K562 (cell line): ENCODE data around the gene CD37. TPM values are rescaled to one million over a fixed set of nuclear protein-coding genes. Genes with fewer than 3 reads are reported as not detected.

Source experiments
- ATAC-seq: fragments of 200-7000 bp; cut with Tn5 transposase; 3 replicates; pipeline ENCODE4 v1.9.1; 2020; ENCODE audit warnings: moderate library complexity
- BruUV-seq: library from RNA; stranded (reverse); fragments of 400-500 nt; replicated peaks from 2 replicates; lab custom pipeline; 2021; lab: Mats Ljungman, UMichigan
- CTCF ChIA-PET: fragments of 300-600 bp; formaldehyde crosslinking; extraction: SDS; loops from one replicate; lab custom pipeline; 2021; ENCODE audit warnings: low intra/inter-chr PET ratio; lab: Yijun Ruan, JAX
- POLR2A ChIA-PET: fragments of 300-600, 350-650 bp; sonication (Branson Sonifier 250); formaldehyde crosslinking; extraction: SDS; loops from one replicate; lab custom pipeline; 2021; ENCODE audit warnings: antibody characterized with exemption, inconsistent platforms; lab: Yijun Ruan, JAX
- DNase-seq, 4 experiments: peaks; one replicate each; pipeline versions ENCODE4 v3.0.0 to v3.0.0-alpha.2; 2011 to 2018; ENCODE audit warnings: low spot score in 3 of 4, mixed read lengths in 3 of 4; ENCODE audit errors: extremely low read depth in 1 of 4
- FAIRE-seq: peaks from 2 replicates; lab custom pipeline; 2011; peaks lifted over from hg19 to GRCh38; lab: Jason Lieb, UNC
- H2AFZ ChIP-seq: 2 replicates; pipeline ENCODE4 v1.6.0; 2011; ENCODE audit warnings: low read depth, low read length, control low read depth, inconsistent platforms
- H3K27ac ChIP-seq: fragments of 200-600 bp; 3 replicates; pipeline ENCODE4 v1.8.0; 2011; ENCODE audit warnings: low read depth, mild to moderate bottlenecking, control low read depth, inconsistent platforms, low read length, moderate library complexity, mixed read lengths; ENCODE audit errors: extremely low read depth
- H3K27me3 ChIP-seq, 2 experiments: fragments of 300-600 bp in 1 of 2; 2 replicates in 1 of 2; 3 replicates in 1 of 2; pipeline versions ENCODE4 v1.6.0 to v1.8.0; 2011; ENCODE audit warnings: inconsistent platforms in 2 of 2, low read length in 2 of 2, mild to moderate bottlenecking in 1 of 2, mixed read lengths in 1 of 2, moderate library complexity in 1 of 2; ENCODE audit not compliant: control insufficient read depth in 2 of 2, insufficient read depth in 2 of 2
- H3K36me3 ChIP-seq: fragments of 300-600 bp; 3 replicates; pipeline ENCODE4 v1.8.0; 2011; ENCODE audit warnings: mild to moderate bottlenecking, low read length, inconsistent platforms; ENCODE audit not compliant: control insufficient read depth, insufficient read depth
- H3K4me1 ChIP-seq, 2 experiments: fragments of 200-600 bp in 1 of 2; replicated peaks in 1 of 2; 2 replicates in 1 of 2; 3 replicates in 1 of 2; pipeline versions ENCODE4 v1.5.1 to v1.8.0; 2011; ENCODE audit warnings: inconsistent platforms in 2 of 2, low read length in 2 of 2, mild to moderate bottlenecking in 1 of 2, mixed read lengths in 1 of 2, moderate library complexity in 1 of 2; ENCODE audit not compliant: control insufficient read depth in 2 of 2, insufficient read depth in 2 of 2
- H3K4me2 ChIP-seq: 2 replicates; pipeline ENCODE4 v1.6.1; 2011; ENCODE audit warnings: low read length, control low read depth, inconsistent platforms, mixed read lengths; ENCODE audit not compliant: insufficient read depth
- H3K4me3 ChIP-seq: fragments of 200-600 bp; sonication (generic), shearing (Covaris generic); 2 replicates; pipeline ENCODE4 v1.5.1; 2016; ENCODE audit warnings: control low read depth, inconsistent platforms
- H3K79me2 ChIP-seq: fragments of 200-600 bp; 3 replicates; pipeline ENCODE4 v1.8.0; 2011; ENCODE audit warnings: low read length, inconsistent platforms; ENCODE audit not compliant: control insufficient read depth, insufficient read depth
- H3K9ac ChIP-seq, 2 experiments: 2 replicates each; pipeline versions ENCODE4 v1.6.0 to v1.6.1; 2011; ENCODE audit warnings: low read depth in 2 of 2, low read length in 2 of 2, control low read depth in 1 of 2, inconsistent platforms in 1 of 2, mild to moderate bottlenecking in 1 of 2, mixed read lengths in 1 of 2; ENCODE audit not compliant: insufficient read depth in 1 of 2
- H3K9me1 ChIP-seq: one replicate; pipeline ENCODE4 v1.6.0; 2011; ENCODE audit warnings: inconsistent platforms, mild to moderate bottlenecking, low read length, moderate library complexity; ENCODE audit not compliant: control insufficient read depth, insufficient read depth
- H3K9me3 ChIP-seq: replicated peaks from 2 replicates; pipeline ENCODE4 v1.5.1; 2011; ENCODE audit warnings: low read depth, low read length, inconsistent platforms; ENCODE audit not compliant: control insufficient read depth, insufficient read depth
- H4K20me1 ChIP-seq: replicated peaks from 2 replicates; pipeline ENCODE4 v1.6.1; 2011; ENCODE audit warnings: low read length, inconsistent platforms, mixed read lengths; ENCODE audit not compliant: control insufficient read depth, insufficient read depth
- XRCC4 ChIP-seq: IDR thresholded peaks from one replicate; pipeline ENCODE4 v1.6.1; 2011; ENCODE audit not compliant: insufficient read depth, insufficient read length; ENCODE audit errors: extremely low read depth
- ZNF124 ChIP-seq: sonication (generic); formaldehyde crosslinking; IDR thresholded peaks from 2 replicates; pipeline ENCODE4 v1.8.1; 2022; ENCODE audit warnings: missing genetic modification reagents
- ZNF24 ChIP-seq: fragments of 450-650 bp; IDR thresholded peaks from 2 replicates; pipeline ENCODE4 v1.6.1; 2016
- WGBS: fragments of 100-300 bp; shearing (Covaris generic); methylation state at CpG from one replicate; pipeline ENCODE4 v1.1.6; 2016; ENCODE audit warnings: low coverage, mixed read lengths; ENCODE audit not compliant: insufficient coverage; ENCODE audit errors: missing lambda C conversion rate; 5-methylcytosine and 5-hydroxymethylcytosine counted together
- in situ Hi-C: fragments of 300-500 bp; cut with MboI; formaldehyde crosslinking; loops from 4 replicates; pipeline ENCODE4 v1.15.0; 2018; ENCODE audit warnings: inconsistent platforms, mixed read lengths
- intact Hi-C: fragments of 100-400 bp; cut with micrococcal nuclease; formaldehyde crosslinking; loops from 2 replicates; pipeline ENCODE4 v1.14.2; 2022
- polyA plus RNA-seq, 8 experiments: library from polyadenylated mRNA; depleted of rRNA in 4 of 8; stranded (reverse) in 5 of 8; unstranded in 3 of 8; fragments of >200 nt; fragmentation: Nextera tagmentation in 2 of 8; fragmentation: Illumina TruSeq in 1 of 8; extraction: Ambion mirVana in 2 of 8; extraction: Trizol in 1 of 8; gene quantifications; 2 replicates each; pipeline versions ENCODE4 v1.2.1 to v1.2.3, GENCODE V29; 2011 to 2014; ENCODE audit warnings: inconsistent platforms in 1 of 8, missing spikeins in 1 of 8
- total RNA-seq, 7 experiments: library from RNA; depleted of rRNA in 6 of 7; stranded (reverse); fragments of >200 nt in 6 of 7; fragmentation: Illumina TruSeq in 2 of 7; extraction: Trizol in 2 of 7; gene quantifications; 2 replicates each; pipeline versions ENCODE4 v1.2.1 to v1.2.3, GENCODE V29; 2011 to 2021; ENCODE audit warnings: low replicate concordance in 1 of 7
- TF ChIP-seq, protein P1 (sequence below): fragments of 450-650 bp; IDR thresholded peaks from 2 replicates; pipeline ENCODE4 v1.6.1; 2017; ENCODE audit warnings: antibody characterized with exemption
- TF ChIP-seq, protein P2 (sequence below): fragments of 450-650 bp; IDR thresholded peaks from 2 replicates; pipeline ENCODE4 v1.7.1; 2018; ENCODE audit warnings: mild to moderate bottlenecking, low read depth; ENCODE audit not compliant: partially characterized antibody

Gene CD37
- total and polyA plus RNA-seq, 9 of the 15 experiments (the other 6 are each of a cell fraction or from before 2014, with no cell fraction given), result 2.5 to 19.0 (median 7.4) TPM

DNA sequence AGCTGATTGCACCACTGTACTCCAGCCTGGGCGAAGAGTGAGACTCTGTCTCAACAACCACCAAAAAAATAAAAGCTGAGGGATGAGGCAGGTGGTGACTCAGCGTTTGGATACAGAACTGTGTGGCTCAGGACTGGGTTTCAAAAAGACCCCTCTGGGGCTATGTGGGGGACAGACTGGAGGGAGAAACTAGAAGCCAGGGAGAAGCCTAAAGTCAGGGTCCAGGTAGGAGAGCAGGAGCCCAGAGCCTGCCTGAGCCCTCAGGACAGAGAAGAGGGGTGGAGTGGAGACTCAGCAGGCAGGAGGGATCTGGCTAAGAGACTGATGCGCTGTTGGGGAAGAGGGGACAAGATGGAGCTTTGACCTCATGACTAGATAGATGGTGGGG is 1.8 kb upstream of the CD37 start (continued):
- no peak for TF ChIP-seq ZNF124

DNA sequence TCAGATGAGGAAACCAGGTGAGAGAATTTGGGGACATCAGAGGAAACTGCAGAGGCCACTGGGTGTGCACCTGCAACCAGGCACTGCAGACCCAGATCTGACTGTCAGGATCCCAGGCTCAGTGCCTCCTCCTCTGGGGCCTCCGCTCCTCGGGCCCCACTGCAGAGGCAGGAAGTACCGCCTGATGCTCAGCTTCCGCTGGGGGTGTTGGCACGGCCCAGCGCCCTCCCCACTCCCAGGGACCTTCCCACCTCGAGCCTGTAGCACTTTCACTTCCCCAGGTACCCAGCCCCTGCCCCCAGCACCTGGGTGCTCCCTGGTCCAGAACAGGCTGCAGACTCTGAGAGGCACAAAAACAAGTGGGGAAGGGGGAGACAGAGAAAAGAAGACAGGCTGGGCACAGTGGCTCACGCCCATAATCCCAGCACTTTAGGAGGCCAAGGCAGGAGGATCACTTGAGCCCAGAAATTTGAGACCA is 1.4 kb upstream of the CD37 start:
- Histone ChIP-seq H3K79me2 (no peaks in the 10 kb centered on the region), H2AFZ (no peak overlapping the region), H3K4me3 (no peak overlapping the region), H3K4me2 (no peak overlapping the region), H3K9me1 (no peaks in the 10 kb centered on the region), H4K20me1 (no peaks in the 10 kb centered on the region), H3K9me3 (no peaks in the 10 kb centered on the region), H3K4me1 (peaks cover 30 to 65% of the 10 kb centered on the region in 2 experiments; a peak in 4 of 5 replicates), H3K36me3 (0 out of 3 replicates have a peak, but pooled peaks cover 3% of the 10 kb centered on the region), H3K9ac (peak overlapping the region in 1 of 2 experiments; percentile 2; a peak in 1 of 4 replicates), H3K27ac (no peak overlapping the region), H3K27me3 (no peaks in the 10 kb centered on the region)
- DNase-seq (no peak), FAIRE-seq (no peak), ATAC-seq (no peak)
- ChIA-PET POLR2A (interaction anchor here (0.5 to 1.6 kb wide), 2 partner anchors 12 to 171 kb away, joined by 3 to 4 read pairs; no protein-coding TSS in a partner anchor), CTCF (interaction anchor here (0.5 kb wide), 1 partner anchor 137 kb away, joined by 5 read pairs; no protein-coding TSS in a partner anchor)
- WGBS, result 75% methylated on average over 7 of the region's 8 CpGs
- TF ChIP-seq ZNF24, result no peak
- no peak for TF ChIP-seq XRCC4
- TF ChIP-seq, protein P1, sequence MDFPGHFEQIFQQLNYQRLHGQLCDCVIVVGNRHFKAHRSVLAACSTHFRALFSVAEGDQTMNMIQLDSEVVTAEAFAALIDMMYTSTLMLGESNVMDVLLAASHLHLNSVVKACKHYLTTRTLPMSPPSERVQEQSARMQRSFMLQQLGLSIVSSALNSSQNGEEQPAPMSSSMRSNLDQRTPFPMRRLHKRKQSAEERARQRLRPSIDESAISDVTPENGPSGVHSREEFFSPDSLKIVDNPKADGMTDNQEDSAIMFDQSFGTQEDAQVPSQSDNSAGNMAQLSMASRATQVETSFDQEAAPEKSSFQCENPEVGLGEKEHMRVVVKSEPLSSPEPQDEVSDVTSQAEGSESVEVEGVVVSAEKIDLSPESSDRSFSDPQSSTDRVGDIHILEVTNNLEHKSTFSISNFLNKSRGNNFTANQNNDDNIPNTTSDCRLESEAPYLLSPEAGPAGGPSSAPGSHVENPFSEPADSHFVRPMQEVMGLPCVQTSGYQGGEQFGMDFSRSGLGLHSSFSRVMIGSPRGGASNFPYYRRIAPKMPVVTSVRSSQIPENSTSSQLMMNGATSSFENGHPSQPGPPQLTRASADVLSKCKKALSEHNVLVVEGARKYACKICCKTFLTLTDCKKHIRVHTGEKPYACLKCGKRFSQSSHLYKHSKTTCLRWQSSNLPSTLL, result no peak
- TF ChIP-seq, protein P2, sequence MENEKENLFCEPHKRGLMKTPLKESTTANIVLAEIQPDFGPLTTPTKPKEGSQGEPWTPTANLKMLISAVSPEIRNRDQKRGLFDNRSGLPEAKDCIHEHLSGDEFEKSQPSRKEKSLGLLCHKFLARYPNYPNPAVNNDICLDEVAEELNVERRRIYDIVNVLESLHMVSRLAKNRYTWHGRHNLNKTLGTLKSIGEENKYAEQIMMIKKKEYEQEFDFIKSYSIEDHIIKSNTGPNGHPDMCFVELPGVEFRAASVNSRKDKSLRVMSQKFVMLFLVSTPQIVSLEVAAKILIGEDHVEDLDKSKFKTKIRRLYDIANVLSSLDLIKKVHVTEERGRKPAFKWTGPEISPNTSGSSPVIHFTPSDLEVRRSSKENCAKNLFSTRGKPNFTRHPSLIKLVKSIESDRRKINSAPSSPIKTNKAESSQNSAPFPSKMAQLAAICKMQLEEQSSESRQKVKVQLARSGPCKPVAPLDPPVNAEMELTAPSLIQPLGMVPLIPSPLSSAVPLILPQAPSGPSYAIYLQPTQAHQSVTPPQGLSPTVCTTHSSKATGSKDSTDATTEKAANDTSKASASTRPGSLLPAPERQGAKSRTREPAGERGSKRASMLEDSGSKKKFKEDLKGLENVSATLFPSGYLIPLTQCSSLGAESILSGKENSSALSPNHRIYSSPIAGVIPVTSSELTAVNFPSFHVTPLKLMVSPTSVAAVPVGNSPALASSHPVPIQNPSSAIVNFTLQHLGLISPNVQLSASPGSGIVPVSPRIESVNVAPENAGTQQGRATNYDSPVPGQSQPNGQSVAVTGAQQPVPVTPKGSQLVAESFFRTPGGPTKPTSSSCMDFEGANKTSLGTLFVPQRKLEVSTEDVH, result no peak
- intact Hi-C loops (no loop called here), in situ Hi-C loops (no loop called here)
- no TSS peak for BruUV-seq
